Measurements from ENCODE around the gene SPSB3. TPM values are rescaled to one million over a fixed set of nuclear protein-coding genes. Genes with fewer than 3 reads are reported as not detected.

SPSB3 gene
- total and polyA plus RNA-seq, 9 of the 15 experiments (the other 6 are each of a cell fraction or from before 2014, with no cell fraction given) = 0.39 to 37.4 (median 7.1) TPM

DNA sequence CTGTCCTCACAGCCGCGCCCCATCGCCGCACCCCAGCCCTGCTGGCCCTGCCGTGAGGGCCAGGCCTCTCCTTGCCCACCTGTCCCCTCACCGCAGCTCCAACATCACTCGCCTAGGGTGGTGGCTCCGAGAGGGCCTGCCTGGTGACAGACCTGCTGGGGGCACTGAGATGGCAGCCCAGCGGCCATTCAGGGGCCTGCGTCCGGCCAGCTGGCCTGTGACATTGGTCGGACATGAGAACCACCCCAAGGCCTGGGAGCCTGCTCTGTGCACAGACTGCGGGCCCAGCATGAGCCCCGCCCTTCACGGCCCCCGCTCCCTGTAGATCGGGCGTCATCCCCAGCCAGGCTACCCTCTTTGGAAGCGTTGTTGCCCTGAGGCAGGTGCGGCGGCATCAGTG lies 22.9 kb downstream of the SPSB3 start:
- no TSS peak for BruUV-seq (replicated peaks)
- DNase-seq (ENCODE audit: extremely low read depth in 1 of 4, low spot score in 3 of 4) = no peak
- Histone ChIP-seq H3K9me1 (ENCODE audit: control insufficient read depth, insufficient read depth, low read length) (no peaks in the 10 kb centered on the region), H3K4me1 (replicated peaks in 1 of 2; ENCODE audit: control insufficient read depth in 2 of 2, insufficient read depth in 2 of 2, low read length in 2 of 2) (peaks cover 9 to 59% of the 10 kb centered on the region in 2 experiments; a peak in 4 of 5 replicates), H3K4me3 (no peak overlapping the region), H3K27ac (ENCODE audit: extremely low read depth, low read depth, low read length) (no peak overlapping the region), H4K20me1 (replicated peaks; ENCODE audit: control insufficient read depth, insufficient read depth, low read length) (no peaks in the 10 kb centered on the region), H3K79me2 (ENCODE audit: control insufficient read depth, insufficient read depth, low read length) (no peaks in the 10 kb centered on the region; the same call in 2 of the 3 replicates), H3K9ac (ENCODE audit: insufficient read depth in 1 of 2, low read depth in 2 of 2, low read length in 2 of 2) (peak overlapping the region in 1 of 2 experiments; percentile 58; a peak in 2 of 4 replicates), H3K4me2 (ENCODE audit: insufficient read depth, low read length) (no peak overlapping the region), H3K36me3 (ENCODE audit: control insufficient read depth, insufficient read depth, low read length) (peaks cover 41% of the 10 kb centered on the region; the same call in 2 of the 3 replicates), H2AFZ (ENCODE audit: low read depth, low read length) (no peak overlapping the region), H3K9me3 (replicated peaks; ENCODE audit: control insufficient read depth, insufficient read depth, low read depth, low read length) (no peaks in the 10 kb centered on the region), H3K27me3 (ENCODE audit: control insufficient read depth in 2 of 2, insufficient read depth in 2 of 2, low read length in 2 of 2) (no peaks in the 10 kb centered on the region)
- POLR2A ChIA-PET = interaction anchor here (0.6 to 1.8 kb wide), 6 partner anchors 9 to 209 kb away, joined by 3 to 5 read pairs (median 4); partner anchors contain the start of genes EME2, MAPK8IP3 and MRPS34
- in situ Hi-C loops (cut with MboI) (no loop called here), intact Hi-C loops (cut with micrococcal nuclease) (no loop called here)
- ATAC-seq = no peak
- WGBS (ENCODE audit: insufficient coverage, low coverage, missing lambda C conversion rate) = 90% methylated on average over 13 of the region's 21 CpGs
- CTCF ChIA-PET (ENCODE audit: low intra/inter-chr PET ratio) = no interaction called here
- no peak for TF ChIP-seq RFX5 (IDR thresholded peaks at IDR 0.05; ENCODE audit: low read depth, low read length)
- TF ChIP-seq POLR2G (IDR thresholded peaks at IDR 0.05; ENCODE audit: low read depth, low read length) = peak; percentile 26; the same call in 1 of the 2 replicates
- no peak for FAIRE-seq

DNA sequence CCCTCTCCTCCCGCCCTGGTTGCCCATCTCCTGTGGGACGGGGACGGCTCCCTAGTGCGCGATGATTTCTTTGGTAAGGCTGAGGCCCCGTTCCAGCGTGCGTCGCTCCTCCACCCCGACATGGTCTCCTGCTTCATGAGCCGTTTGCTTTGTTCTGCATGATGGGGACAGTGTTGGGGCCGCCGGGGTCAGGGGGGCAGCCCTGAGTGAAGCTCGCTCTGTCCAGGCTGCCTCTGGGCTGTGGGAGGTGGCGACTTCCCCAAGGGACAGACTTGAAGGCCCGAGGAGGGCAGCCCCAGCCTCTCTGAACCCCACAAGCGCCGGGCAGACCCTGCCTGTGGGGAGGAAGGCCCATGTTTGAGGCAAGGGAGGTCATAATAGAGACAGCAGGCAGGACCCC lies 23.4 kb downstream of the SPSB3 start:
- Histone ChIP-seq H3K4me1 (replicated peaks in 1 of 2; ENCODE audit: control insufficient read depth in 2 of 2, insufficient read depth in 2 of 2, low read length in 2 of 2) (peaks cover 9 to 53% of the 10 kb centered on the region in 2 experiments; a peak in 4 of 5 replicates), H3K4me2 (ENCODE audit: insufficient read depth, low read length) (no peak overlapping the region), H3K79me2 (ENCODE audit: control insufficient read depth, insufficient read depth, low read length) (no peaks in the 10 kb centered on the region; the same call in 2 of the 3 replicates), H3K27me3 (ENCODE audit: control insufficient read depth in 2 of 2, insufficient read depth in 2 of 2, low read length in 2 of 2) (no peaks in the 10 kb centered on the region), H3K4me3 (no peak overlapping the region), H4K20me1 (replicated peaks; ENCODE audit: control insufficient read depth, insufficient read depth, low read length) (no peaks in the 10 kb centered on the region), H3K9me1 (ENCODE audit: control insufficient read depth, insufficient read depth, low read length) (no peaks in the 10 kb centered on the region), H3K36me3 (ENCODE audit: control insufficient read depth, insufficient read depth, low read length) (peaks cover 35% of the 10 kb centered on the region; the same call in 2 of the 3 replicates), H2AFZ (ENCODE audit: low read depth, low read length) (no peak overlapping the region), H3K9ac (ENCODE audit: insufficient read depth in 1 of 2, low read depth in 2 of 2, low read length in 2 of 2) (no peak overlapping the region), H3K27ac (ENCODE audit: extremely low read depth, low read depth, low read length) (no peak overlapping the region), H3K9me3 (replicated peaks; ENCODE audit: control insufficient read depth, insufficient read depth, low read depth, low read length) (no peaks in the 10 kb centered on the region)
- BruUV-seq (replicated peaks) = no TSS peak
- TF ChIP-seq ZNF23 (CRISPR knock-in tag; IDR thresholded peaks at IDR 0.05) = no peak
- TF ChIP-seq, protein P1, sequence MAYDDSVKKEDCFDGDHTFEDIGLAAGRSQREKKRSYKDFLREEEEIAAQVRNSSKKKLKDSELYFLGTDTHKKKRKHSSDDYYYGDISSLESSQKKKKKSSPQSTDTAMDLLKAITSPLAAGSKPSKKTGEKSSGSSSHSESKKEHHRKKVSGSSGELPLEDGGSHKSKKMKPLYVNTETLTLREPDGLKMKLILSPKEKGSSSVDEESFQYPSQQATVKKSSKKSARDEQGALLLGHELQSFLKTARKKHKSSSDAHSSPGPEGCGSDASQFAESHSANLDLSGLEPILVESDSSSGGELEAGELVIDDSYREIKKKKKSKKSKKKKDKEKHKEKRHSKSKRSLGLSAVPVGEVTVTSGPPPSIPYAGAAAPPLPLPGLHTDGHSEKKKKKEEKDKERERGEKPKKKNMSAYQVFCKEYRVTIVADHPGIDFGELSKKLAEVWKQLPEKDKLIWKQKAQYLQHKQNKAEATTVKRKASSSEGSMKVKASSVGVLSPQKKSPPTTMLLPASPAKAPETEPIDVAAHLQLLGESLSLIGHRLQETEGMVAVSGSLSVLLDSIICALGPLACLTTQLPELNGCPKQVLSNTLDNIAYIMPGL (CRISPR knock-in tag; IDR thresholded peaks at IDR 0.05) = no peak
- no peak for TF ChIP-seq BRD4 (IDR thresholded peaks at IDR 0.05)
- no peak for TF ChIP-seq NFE2 (IDR thresholded peaks at IDR 0.05; ENCODE audit: low read depth)
- TF ChIP-seq DACH1 (IDR thresholded peaks at IDR 0.05; ENCODE audit: partially characterized antibody) = no peak
- FAIRE-seq (no peak), DNase-seq (ENCODE audit: extremely low read depth in 1 of 4, low spot score in 3 of 4) (no peak), ATAC-seq (no peak)
- in situ Hi-C loops (cut with MboI) (no loop called here), intact Hi-C loops (cut with micrococcal nuclease) (no loop called here)
- POLR2A ChIA-PET = interaction anchor here (0.6 to 1.8 kb wide), 3 partner anchors 9 to 12 kb away, joined by 3 to 5 read pairs (median 4); no protein-coding TSS in a partner anchor
- WGBS (ENCODE audit: insufficient coverage, low coverage, missing lambda C conversion rate) = 78% methylated on average over 10 of the region's 18 CpGs
- CTCF ChIA-PET (ENCODE audit: low intra/inter-chr PET ratio) = no interaction called here

All from K562 (cell line).